Upper lobe of left lung (tissue), 6 donors: ENCODE measurements around the gene DICER1. TPM values are rescaled to one million over a fixed set of nuclear protein-coding genes. Genes with fewer than 3 reads are reported as not detected.

Experiments
- ATAC-seq, 2 donors: fragments of 200-7000 bp; cut with Tn5 transposase; one replicate each; pipeline ENCODE4 v1.9.1; 2022; ENCODE audit warnings: mild to moderate bottlenecking in 2 of 2, moderate library complexity in 2 of 2; ENCODE audit not compliant: low FRiP score in 2 of 2
- DNase-seq, 2 donors: peaks; one replicate each; pipeline ENCODE4 v3.0.0-alpha.2; 2019 to 2020
- H3K27ac ChIP-seq, 4 donors: fragments of 200-600 bp; sonication (generic); one replicate each; pipeline ENCODE4 v1.5.1; 2016 to 2019
- H3K27me3 ChIP-seq, 4 donors: fragments of 200-600 bp; sonication (generic); one replicate each; pipeline ENCODE4 v1.5.1; 2017 to 2019
- H3K36me3 ChIP-seq, 4 donors: fragments of 200-600 bp; sonication (generic); one replicate each; pipeline ENCODE4 v1.5.1; 2016 to 2019
- H3K4me1 ChIP-seq, 4 donors: fragments of 200-600 bp; sonication (generic); one replicate each; pipeline ENCODE4 v1.5.1; 2018 to 2019
- H3K4me3 ChIP-seq, 4 donors: fragments of 200-600 bp; sonication (generic); one replicate each; pipeline ENCODE4 v1.5.1; 2017 to 2019; ENCODE audit warnings: mild to moderate bottlenecking in 2 of 4, moderate library complexity in 1 of 4
- H3K9me3 ChIP-seq, 4 donors: fragments of 200-600 bp; sonication (generic); one replicate each; pipeline ENCODE4 v1.5.1; 2018 to 2019
- CTCF ChIP-seq, 6 experiments: fragments of 450-650 bp in 4 of 6; fragments of 200-600 bp in 2 of 6; sonication (generic) in 2 of 6; IDR thresholded peaks; one replicate each; pipeline ENCODE4 v1.5.1; 2016 to 2019; ENCODE audit warnings: antibody characterized with exemption in 6 of 6
- EP300 ChIP-seq, 4 donors: sonication (generic); formaldehyde crosslinking; IDR thresholded peaks; one replicate each; pipeline ENCODE4 v1.5.1; 2017; ENCODE audit warnings: antibody characterized with exemption in 4 of 4, control low read depth in 2 of 4
- POLR2A ChIP-seq, 4 donors: fragments of 450-650 bp; IDR thresholded peaks; one replicate each; pipeline ENCODE4 v1.5.1; 2016 to 2017; ENCODE audit warnings: antibody characterized with exemption in 4 of 4, mild to moderate bottlenecking in 2 of 4
- POLR2AphosphoS5 ChIP-seq, 2 donors: sonication (generic); formaldehyde crosslinking; IDR thresholded peaks; one replicate each; pipeline ENCODE4 v1.5.1; 2017; ENCODE audit warnings: antibody characterized with exemption in 2 of 2
- WGBS, 2 donors: methylation state at CpG; one replicate each; pipeline ENCODE4 v1.1.5; 2017 to 2018; 5-methylcytosine and 5-hydroxymethylcytosine counted together
- total RNA-seq, 6 donors: library from RNA; depleted of rRNA in 4 of 6; stranded (reverse); fragments of >200 nt in 4 of 6; gene quantifications; one replicate each; pipeline versions ENCODE4 v1.1.0 to v1.2.1, GENCODE V29; 2016 to 2021
- donor health status: DM: no; HTN: no; CAD: no; lungs with moderate emphysema.
- donor health status: DM: no; HTN: yes; CAD: no; lungs with severe emphysema.

Gene DICER1
- total RNA-seq, 6 donors from 2014 or later = 57.7 to 106 (median 75.1) TPM

DNA sequence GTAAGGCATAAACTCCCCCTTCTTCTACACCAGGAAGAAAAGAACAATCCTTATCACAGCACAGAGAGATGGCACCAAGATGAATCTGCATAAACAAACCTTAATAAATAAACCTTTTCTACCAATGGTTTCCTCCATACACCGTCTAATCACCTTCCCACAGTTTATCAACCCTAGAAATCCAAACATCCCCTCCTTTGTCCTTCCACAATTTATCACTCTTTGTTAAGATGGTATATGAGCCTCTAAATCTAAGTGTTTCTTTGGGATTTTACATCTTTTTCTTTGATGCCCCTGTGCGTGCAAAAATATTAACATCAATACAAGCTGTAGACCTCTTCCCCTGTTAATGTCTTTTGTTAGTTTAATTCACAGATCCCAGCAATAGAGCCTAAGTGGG, 12.5 kb downstream of the DICER1 start:
- Histone ChIP-seq H3K9me3 (peaks cover 0 to 12% (median 2%) of the 10 kb centered on the region in 4 donors), H3K36me3 (no peaks in the 10 kb centered on the region), H3K4me1 (peaks cover 37 to 50% (median 50%) of the 10 kb centered on the region in 4 donors), H3K4me3 (no peak overlapping the region), H3K27me3 (no peaks in the 10 kb centered on the region), H3K27ac (peak overlapping the region in 2 of 4 donors; percentile 53 to 67)
- 83 to 86% methylated on average over 2 of the region's 2 CpGs for WGBS, 2 donors
- ATAC-seq (no peak), DNase-seq (no peak)
- no peak for TF ChIP-seq CTCF (IDR thresholded peaks at IDR 0.05)
- no peak for TF ChIP-seq POLR2AphosphoS5 (IDR thresholded peaks at IDR 0.05)
- TF ChIP-seq POLR2A (IDR thresholded peaks at IDR 0.05) = no peak
- no peak for TF ChIP-seq EP300 (IDR thresholded peaks at IDR 0.05)

- H3K36me3 ChIP-seq = no peaks in the 10 kb centered on the region
- H3K4me3 ChIP-seq = peak overlapping the region in 1 of 4 donors; percentile 12
- DNase-seq = no peak
- WGBS, 2 donors = 42 to 62% methylated on average over 4 of the region's 4 CpGs
- H3K9me3 ChIP-seq = peaks cover 0 to 12% (median 2%) of the 10 kb centered on the region in 4 donors
- H3K27ac ChIP-seq = peak overlapping the region; percentile 53 to 76 (median 60)
- TF ChIP-seq EP300 (IDR thresholded peaks at IDR 0.05) (no peak), POLR2AphosphoS5 (IDR thresholded peaks at IDR 0.05) (no peak), CTCF (IDR thresholded peaks at IDR 0.05) (no peak), POLR2A (IDR thresholded peaks at IDR 0.05) (no peak)
- H3K4me1 ChIP-seq = peaks cover 45 to 56% (median 50%) of the 10 kb centered on the region in 4 donors
- peak in 1 of 2 donors; percentile 32 for ATAC-seq
- H3K27me3 ChIP-seq = no peaks in the 10 kb centered on the region
Observed at GRCh38 chr14:95143808-95144620, 13.3 kb downstream of the DICER1 start.

DNA sequence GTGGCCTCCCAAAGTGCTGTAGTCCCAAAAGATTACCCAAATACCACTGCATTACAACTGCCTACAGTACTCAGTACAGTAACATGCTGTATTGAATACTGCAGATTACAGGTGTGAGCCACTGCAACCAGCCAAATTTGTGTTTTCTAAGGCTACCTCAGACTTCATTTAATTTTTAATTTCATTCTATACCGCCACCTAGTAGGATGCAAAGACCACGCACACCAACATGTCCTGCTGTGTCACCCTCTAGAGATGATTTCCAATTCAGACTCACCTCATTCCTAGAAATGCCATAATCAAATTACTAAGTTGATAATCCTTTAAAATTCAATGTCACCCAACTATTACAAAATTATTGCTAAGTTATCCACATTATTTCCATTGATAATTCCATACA, 15.1 kb downstream of the DICER1 start:
- TF ChIP-seq POLR2A (IDR thresholded peaks at IDR 0.05) = no peak
- TF ChIP-seq CTCF (IDR thresholded peaks at IDR 0.05) = no peak
- no peak for TF ChIP-seq POLR2AphosphoS5 (IDR thresholded peaks at IDR 0.05)
- no peak for TF ChIP-seq EP300 (IDR thresholded peaks at IDR 0.05)
- WGBS, 2 donors = 93 to 96% methylated on average over 2 of the region's 2 CpGs
- Histone ChIP-seq H3K27me3 (no peaks in the 10 kb centered on the region), H3K4me3 (no peak overlapping the region), H3K27ac (no peak overlapping the region), H3K9me3 (peaks cover 0 to 12% (median 2%) of the 10 kb centered on the region in 4 donors), H3K36me3 (no peaks in the 10 kb centered on the region), H3K4me1 (peaks cover 43 to 60% (median 47%) of the 10 kb centered on the region in 4 donors)
- ATAC-seq (no peak), DNase-seq (no peak)

- WGBS, 2 donors = 63 to 70% methylated on average over 1 of the region's 1 CpG
Observed at GRCh38 chr14:95141684-95142083, 15.6 kb downstream of the DICER1 start.

More at GRCh38 chr14:95141684-95142083, 15.6 kb downstream of the DICER1 start:
- H3K4me3 ChIP-seq = no peak overlapping the region
- no peak overlapping the region for H3K27ac ChIP-seq
- H3K4me1 ChIP-seq = peaks cover 43 to 60% (median 45%) of the 10 kb centered on the region in 4 donors
- DNase-seq = no peak
- no peaks in the 10 kb centered on the region for H3K36me3 ChIP-seq
- no peaks in the 10 kb centered on the region for H3K27me3 ChIP-seq
- TF ChIP-seq CTCF (IDR thresholded peaks at IDR 0.05) (no peak), POLR2A (IDR thresholded peaks at IDR 0.05) (no peak), EP300 (IDR thresholded peaks at IDR 0.05) (no peak), POLR2AphosphoS5 (IDR thresholded peaks at IDR 0.05) (no peak)
- no peak for ATAC-seq
- H3K9me3 ChIP-seq = peaks cover 0 to 12% (median 2%) of the 10 kb centered on the region in 4 donors
